Mucosa of stomach (tissue), 1 donor: ENCODE measurements around the gene DDI1.

Source experiments
- H3K27me3 ChIP-seq: one replicate; pipeline ENCODE4 v1.7.0; 2013; ENCODE audit warnings: mild to moderate bottlenecking, low read length; ENCODE audit not compliant: control insufficient read depth, insufficient read depth
- H3K36me3 ChIP-seq: one replicate; pipeline ENCODE4 v1.7.0; 2013; ENCODE audit warnings: low read length; ENCODE audit not compliant: control insufficient read depth, insufficient read depth
- H3K4me1 ChIP-seq: one replicate; pipeline ENCODE4 v1.7.0; 2013; ENCODE audit warnings: mild to moderate bottlenecking, low read length; ENCODE audit not compliant: control insufficient read depth, insufficient read depth
- H3K4me3 ChIP-seq: one replicate; pipeline ENCODE4 v1.7.0; 2013; ENCODE audit warnings: low read length
- H3K9ac ChIP-seq: one replicate; pipeline ENCODE4 v1.7.0; 2013; ENCODE audit warnings: mild to moderate bottlenecking, low read length, moderate library complexity
- H3K9me3 ChIP-seq: one replicate; pipeline ENCODE4 v1.7.0; 2013; ENCODE audit warnings: mild to moderate bottlenecking, low read length, moderate library complexity; ENCODE audit not compliant: control insufficient read depth
- donor health status: Pancreatic carcinoma.

Gene DDI1

DNA sequence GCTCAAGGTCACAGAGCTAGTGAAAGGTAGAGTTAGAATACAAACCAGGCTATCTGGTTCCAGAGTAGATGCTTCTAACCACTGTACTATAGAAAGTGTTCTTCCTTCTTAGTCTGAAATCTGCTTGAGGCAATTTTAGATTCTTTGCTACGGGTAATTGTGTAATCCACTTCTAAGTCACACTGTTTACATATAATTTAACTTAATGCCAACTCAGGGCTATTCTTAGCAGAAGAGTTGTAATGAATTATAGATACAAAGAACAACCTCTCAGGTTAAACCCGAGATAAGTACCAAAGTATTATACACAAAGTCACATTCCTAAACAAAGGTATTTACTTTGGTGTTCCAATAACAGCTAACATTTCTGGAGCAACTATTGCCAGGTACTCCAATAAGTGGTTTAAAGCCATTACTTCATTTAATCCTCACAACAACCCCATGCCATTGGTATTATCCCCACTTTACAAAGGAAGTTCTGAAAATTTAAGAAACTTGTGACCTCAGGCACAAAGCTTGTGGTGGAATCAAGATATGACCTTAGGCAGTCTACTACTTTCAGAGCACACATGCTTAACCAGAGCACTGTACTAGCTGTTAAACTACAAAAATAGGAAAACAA lies 31.1 kb upstream of the DDI1 start:
- H3K4me3 ChIP-seq = no peak overlapping the region
- no peaks in the 10 kb centered on the region for H3K9me3 ChIP-seq
- no peaks in the 10 kb centered on the region for H3K36me3 ChIP-seq
- H3K9ac ChIP-seq = no peak overlapping the region
- no peaks in the 10 kb centered on the region for H3K27me3 ChIP-seq
- no peaks in the 10 kb centered on the region for H3K4me1 ChIP-seq

DNA sequence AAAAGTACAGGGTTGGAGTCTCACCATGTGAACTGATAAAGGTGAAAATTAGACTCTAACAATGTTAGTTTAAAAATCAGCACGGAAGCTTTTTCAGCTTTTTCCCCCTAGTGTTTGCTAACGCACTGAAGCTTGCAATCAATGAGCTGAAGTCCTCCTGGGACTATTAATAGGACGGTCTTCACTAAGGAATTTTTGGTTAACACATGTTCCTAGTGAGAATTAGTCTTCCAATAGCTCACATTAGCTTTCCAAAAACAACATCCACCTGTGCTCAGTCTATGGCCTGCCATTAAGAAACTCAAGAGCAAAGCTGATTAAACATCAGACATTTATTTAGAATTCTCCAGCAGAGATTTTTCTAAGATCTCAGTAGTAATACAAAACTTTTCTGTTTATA lies 26.7 kb upstream of the DDI1 start:
- H3K36me3 ChIP-seq = no peaks in the 10 kb centered on the region
- no peaks in the 10 kb centered on the region for H3K27me3 ChIP-seq
- no peaks in the 10 kb centered on the region for H3K4me1 ChIP-seq
- H3K9me3 ChIP-seq = no peaks in the 10 kb centered on the region
- no peak overlapping the region for H3K4me3 ChIP-seq
- no peak overlapping the region for H3K9ac ChIP-seq

DNA sequence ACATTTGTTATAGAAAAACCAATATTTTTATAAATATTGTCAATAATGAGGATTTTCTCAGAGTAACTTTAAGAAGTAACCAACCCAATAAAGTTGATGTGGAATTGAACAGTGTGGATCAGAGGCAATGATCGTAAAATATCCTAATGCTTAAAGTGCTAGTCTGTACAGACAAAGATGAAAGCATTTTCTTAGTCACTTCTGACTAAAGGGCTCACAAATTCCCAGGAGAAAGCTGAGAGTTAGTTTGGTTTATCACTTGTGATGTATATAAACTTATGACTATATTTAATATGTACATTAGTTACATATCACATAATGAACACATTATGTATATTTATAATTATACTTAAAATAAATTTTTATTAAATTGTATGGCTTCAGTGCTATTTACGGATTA lies 25.4 kb upstream of the DDI1 start:
- Histone ChIP-seq H3K27me3 (no peaks in the 10 kb centered on the region), H3K36me3 (no peaks in the 10 kb centered on the region), H3K9me3 (no peaks in the 10 kb centered on the region), H3K4me3 (no peak overlapping the region), H3K9ac (no peak overlapping the region), H3K4me1 (no peaks in the 10 kb centered on the region)

GRCh38 chr11:104015649-104016415 lies 20.6 kb upstream of the DDI1 start:
- Histone ChIP-seq H3K4me3 (no peak overlapping the region), H3K9me3 (no peaks in the 10 kb centered on the region), H3K27me3 (no peaks in the 10 kb centered on the region), H3K4me1 (no peaks in the 10 kb centered on the region), H3K36me3 (no peaks in the 10 kb centered on the region), H3K9ac (no peak overlapping the region)

DNA sequence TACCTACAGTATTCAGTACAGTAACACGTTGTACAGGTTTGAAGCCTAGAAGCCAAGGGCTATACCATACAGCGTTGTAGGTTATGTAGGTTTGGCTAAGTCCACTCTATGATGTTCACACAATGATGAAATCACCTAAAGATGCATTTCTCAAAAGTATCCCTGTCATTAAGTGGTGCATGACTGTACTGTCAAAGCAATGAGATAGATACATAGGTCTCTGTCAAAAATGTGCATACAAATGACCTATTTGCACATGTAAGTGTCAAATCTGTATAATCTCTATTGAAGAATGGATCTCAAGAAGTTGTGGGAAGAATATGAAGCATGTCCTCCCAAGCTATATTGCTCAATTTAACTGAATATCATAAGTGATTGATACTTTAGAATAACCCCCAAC lies 11.9 kb upstream of the DDI1 start:
- Histone ChIP-seq H3K4me1 (no peaks in the 10 kb centered on the region), H3K9ac (no peak overlapping the region), H3K4me3 (no peak overlapping the region), H3K9me3 (no peaks in the 10 kb centered on the region), H3K27me3 (no peaks in the 10 kb centered on the region), H3K36me3 (no peaks in the 10 kb centered on the region)

GRCh38 chr11:104028476-104029263 lies 7.8 kb upstream of the DDI1 start:
- H3K4me1 ChIP-seq = no peaks in the 10 kb centered on the region
- no peaks in the 10 kb centered on the region for H3K9me3 ChIP-seq
- no peaks in the 10 kb centered on the region for H3K27me3 ChIP-seq
- no peak overlapping the region for H3K4me3 ChIP-seq
- no peaks in the 10 kb centered on the region for H3K36me3 ChIP-seq
- no peak overlapping the region for H3K9ac ChIP-seq

DNA sequence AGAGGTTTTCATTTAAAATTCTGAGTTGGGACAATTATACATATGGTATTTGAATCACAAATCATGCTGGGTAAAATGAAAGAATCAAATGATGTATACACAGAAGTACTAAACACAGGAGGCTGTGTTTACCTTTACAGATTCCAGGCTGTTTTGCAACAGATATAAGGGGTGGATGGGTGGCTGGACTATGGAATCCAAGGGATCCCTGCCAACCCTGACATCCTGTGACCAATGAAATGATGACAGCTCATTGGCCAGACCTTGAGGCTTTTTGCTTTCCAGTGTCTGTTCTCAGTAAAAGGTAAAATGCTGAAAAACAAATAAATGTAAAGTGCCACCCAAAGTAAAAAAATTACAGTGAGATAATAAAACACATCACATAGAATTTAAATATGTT lies 3.3 kb upstream of the DDI1 start:
- Histone ChIP-seq H3K36me3 (no peaks in the 10 kb centered on the region), H3K9me3 (no peaks in the 10 kb centered on the region), H3K9ac (no peak overlapping the region), H3K4me1 (no peaks in the 10 kb centered on the region), H3K27me3 (no peaks in the 10 kb centered on the region), H3K4me3 (no peak overlapping the region)

- Histone ChIP-seq H3K4me3 (no peak overlapping the region), H3K27me3 (no peaks in the 10 kb centered on the region), H3K36me3 (no peaks in the 10 kb centered on the region), H3K9ac (no peak overlapping the region), H3K9me3 (no peaks in the 10 kb centered on the region), H3K4me1 (no peaks in the 10 kb centered on the region)
Measured at GRCh38 chr11:104033561-104033960, 2.9 kb upstream of the DDI1 start.

GRCh38 chr11:104036995-104037394 lies 555 bp downstream of the DDI1 start:
- no peaks in the 10 kb centered on the region for H3K27me3 ChIP-seq
- no peaks in the 10 kb centered on the region for H3K9me3 ChIP-seq
- H3K36me3 ChIP-seq = no peaks in the 10 kb centered on the region
- H3K4me1 ChIP-seq = no peaks in the 10 kb centered on the region
- H3K4me3 ChIP-seq = no peak overlapping the region
- no peak overlapping the region for H3K9ac ChIP-seq

- no peaks in the 10 kb centered on the region for H3K27me3 ChIP-seq
- no peaks in the 10 kb centered on the region for H3K36me3 ChIP-seq
- H3K9ac ChIP-seq = no peak overlapping the region
- H3K4me1 ChIP-seq = no peaks in the 10 kb centered on the region
- no peaks in the 10 kb centered on the region for H3K9me3 ChIP-seq
- H3K4me3 ChIP-seq = no peak overlapping the region
Measured at GRCh38 chr11:104041792-104042191, 5.4 kb downstream of the DDI1 start.

GRCh38 chr11:104043142-104043541 lies 6.7 kb downstream of the DDI1 start:
- Histone ChIP-seq H3K4me1 (no peaks in the 10 kb centered on the region), H3K9me3 (no peaks in the 10 kb centered on the region), H3K27me3 (no peaks in the 10 kb centered on the region), H3K9ac (no peak overlapping the region), H3K36me3 (no peaks in the 10 kb centered on the region), H3K4me3 (no peak overlapping the region)

DNA sequence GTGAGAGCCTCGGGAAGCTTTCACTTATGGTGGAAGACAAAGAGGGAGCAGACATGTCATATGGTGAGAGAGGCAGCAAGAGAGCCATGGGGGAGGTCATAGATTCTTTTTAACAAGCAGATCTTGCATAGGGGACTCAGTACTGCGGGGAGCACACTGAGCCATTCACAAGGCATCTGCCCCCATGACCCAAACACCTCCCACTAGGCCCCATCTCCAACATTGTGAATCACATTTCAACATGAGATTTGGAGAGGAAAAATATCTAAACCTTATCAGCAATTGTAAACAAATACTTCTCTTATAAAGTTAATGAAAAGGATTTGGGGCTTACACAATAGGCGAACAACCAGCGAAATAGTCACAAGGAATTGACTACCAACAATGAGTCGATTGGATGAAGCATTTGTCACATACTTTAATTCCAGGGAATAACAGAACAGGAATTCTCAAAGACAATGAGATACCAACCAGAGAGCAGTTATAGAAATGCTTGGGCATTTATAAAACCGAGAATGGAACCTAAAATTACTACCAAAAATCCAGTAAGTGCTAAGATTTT lies 7.3 kb downstream of the DDI1 start:
- no peaks in the 10 kb centered on the region for H3K27me3 ChIP-seq
- no peak overlapping the region for H3K9ac ChIP-seq
- no peaks in the 10 kb centered on the region for H3K9me3 ChIP-seq
- H3K4me3 ChIP-seq = no peak overlapping the region
- no peaks in the 10 kb centered on the region for H3K4me1 ChIP-seq
- H3K36me3 ChIP-seq = no peaks in the 10 kb centered on the region
